RWPE2 (cell line): Measurements from ENCODE around the gene SLC26A5.

Experiments used
- ATAC-seq: fragments of 200-7000 bp; cut with Tn5 transposase; 3 replicates; pipeline ENCODE4 v1.9.1; 2021; ENCODE audit warnings: low read depth
- DNase-seq: peaks from one replicate; pipeline ENCODE4 v3.0.0-alpha.2; 2020; ENCODE audit warnings: low spot score
- H3K27ac ChIP-seq: fragments of 450-650 bp; 2 replicates; pipeline ENCODE4 v1.5.1; 2017; ENCODE audit warnings: mild to moderate bottlenecking; ENCODE audit not compliant: poor library complexity, severe bottlenecking
- H3K27me3 ChIP-seq: fragments of 250-450 bp; sonication (Bioruptor Pico); 2 replicates; pipeline ENCODE4 v1.5.1; 2021; ENCODE audit warnings: mild to moderate bottlenecking, moderate library complexity; ENCODE audit not compliant: insufficient read depth, poor library complexity, severe bottlenecking
- H3K36me3 ChIP-seq: fragments of 250-450 bp; sonication (Bioruptor Pico); 2 replicates; pipeline ENCODE4 v1.5.1; 2020; ENCODE audit warnings: low read depth, mild to moderate bottlenecking, moderate library complexity
- H3K4me1 ChIP-seq: fragments of 250-450 bp; sonication (Bioruptor Pico); 2 replicates; pipeline ENCODE4 v1.5.1; 2021; ENCODE audit warnings: mild to moderate bottlenecking, moderate library complexity; ENCODE audit not compliant: insufficient read depth, poor library complexity, severe bottlenecking
- H3K4me3 ChIP-seq: fragments of 250-450 bp; sonication (Bioruptor Pico); 2 replicates; pipeline ENCODE4 v1.5.1; 2021; ENCODE audit warnings: mild to moderate bottlenecking, moderate library complexity; ENCODE audit not compliant: severe bottlenecking
- H3K9me3 ChIP-seq: fragments of 250-450 bp; sonication (Bioruptor Pico); 2 replicates; pipeline ENCODE4 v1.5.1; 2021; ENCODE audit warnings: mild to moderate bottlenecking, moderate library complexity; ENCODE audit not compliant: severe bottlenecking
- CTCF ChIP-seq: fragments of 450-650 bp; IDR thresholded peaks from one replicate; pipeline ENCODE4 v1.5.1; 2017; ENCODE audit warnings: mild to moderate bottlenecking, moderate library complexity; ENCODE audit not compliant: poor library complexity, severe bottlenecking

SLC26A5 gene

GRCh38 chr7:103382032-103382402 lies 64.0 kb downstream of the SLC26A5 start:
- ATAC-seq = no peak
- DNase-seq = no peak
- H3K4me1 ChIP-seq = no peaks in the 10 kb centered on the region
- no peaks in the 10 kb centered on the region for H3K27me3 ChIP-seq
- no peak for TF ChIP-seq CTCF
- no peaks in the 10 kb centered on the region for H3K9me3 ChIP-seq
- no peaks in the 10 kb centered on the region for H3K36me3 ChIP-seq
- no peak overlapping the region for H3K4me3 ChIP-seq
- no peak overlapping the region for H3K27ac ChIP-seq

GRCh38 chr7:103381280-103382031 lies 64.6 kb downstream of the SLC26A5 start:
- DNase-seq (no peak), ATAC-seq (no peak)
- H3K9me3 ChIP-seq = no peaks in the 10 kb centered on the region
- no peaks in the 10 kb centered on the region for H3K36me3 ChIP-seq
- no peak overlapping the region for H3K27ac ChIP-seq
- no peaks in the 10 kb centered on the region for H3K4me1 ChIP-seq
- H3K4me3 ChIP-seq = no peak overlapping the region
- no peak for TF ChIP-seq CTCF
- H3K27me3 ChIP-seq = no peaks in the 10 kb centered on the region

- TF ChIP-seq CTCF = no peak
- Histone ChIP-seq H3K4me1 (no peaks in the 10 kb centered on the region), H3K4me3 (no peak overlapping the region), H3K36me3 (no peaks in the 10 kb centered on the region), H3K27me3 (no peaks in the 10 kb centered on the region), H3K9me3 (no peaks in the 10 kb centered on the region), H3K27ac (no peak overlapping the region)
- DNase-seq = no peak
- ATAC-seq = 0 out of 3 replicates have a peak, but pooled peaks have one; percentile 36
Observed at GRCh38 chr7:103380395-103381191, 65.4 kb downstream of the SLC26A5 start.

GRCh38 chr7:103379270-103379975 lies 66.6 kb downstream of the SLC26A5 start:
- no peak for ATAC-seq
- no peak for DNase-seq
- H3K4me1 ChIP-seq = no peaks in the 10 kb centered on the region

More at GRCh38 chr7:103379270-103379975, 66.6 kb downstream of the SLC26A5 start:
- Histone ChIP-seq H3K4me3 (no peak overlapping the region), H3K27me3 (no peaks in the 10 kb centered on the region), H3K9me3 (no peaks in the 10 kb centered on the region), H3K27ac (no peak overlapping the region), H3K36me3 (no peaks in the 10 kb centered on the region)
- no peak for TF ChIP-seq CTCF
